ACC112 (cell line): Measurements from ENCODE around the gene MTHFD2L.
"Not testable (repeated sequence)": the region's sequence is repeated elsewhere in the genome, so short reads cannot be mapped to it uniquely, and the experiment has no call there.

ENCODE experiments used
- H2AFZ ChIP-seq: fragments of 200-600 bp; sonication (generic); one replicate; pipeline ENCODE4 v1.6.0; 2017; ENCODE audit warnings: antibody characterized with exemption, low read length; ENCODE audit not compliant: unreplicated experiment
- H3K27ac ChIP-seq: fragments of 200-600 bp; sonication (generic); 2 replicates; pipeline ENCODE4 v1.5.1; 2014; ENCODE audit warnings: low read depth, mild to moderate bottlenecking, antibody characterized with exemption, low read length, moderate library complexity
- H3K27me3 ChIP-seq: fragments of 200-600 bp; sonication (generic); 2 replicates; pipeline ENCODE4 v1.6.1; 2014; ENCODE audit warnings: mild to moderate bottlenecking, antibody characterized with exemption, low read length, moderate library complexity, mixed read lengths; ENCODE audit not compliant: insufficient read depth
- H3K36me3 ChIP-seq: fragments of 200-600 bp; sonication (generic); 2 replicates; pipeline ENCODE4 v1.6.1; 2016; ENCODE audit warnings: mild to moderate bottlenecking, antibody characterized with exemption, low read length, moderate library complexity, mixed read lengths; ENCODE audit not compliant: insufficient read depth
- H3K4me1 ChIP-seq: fragments of 200-600 bp; sonication (generic); one replicate; pipeline ENCODE4 v1.6.1; 2016; ENCODE audit warnings: low read length, mixed read lengths; ENCODE audit not compliant: insufficient read depth, unreplicated experiment, control insufficient read depth
- H3K4me3 ChIP-seq: fragments of 200-600 bp; sonication (generic); 2 replicates; pipeline ENCODE4 v1.5.1; 2014; ENCODE audit warnings: mild to moderate bottlenecking, low read depth, low read length
- H3K79me2 ChIP-seq: fragments of 200-600 bp; sonication (generic); one replicate; pipeline ENCODE4 v1.6.0; 2016; ENCODE audit warnings: low read length; ENCODE audit not compliant: control insufficient read depth, unreplicated experiment, insufficient read depth

Gene MTHFD2L

GRCh38 chr4:74215236-74215635 is 57.3 kb downstream of the MTHFD2L start:
- H3K27me3 ChIP-seq, H3K4me3 ChIP-seq, H3K79me2 ChIP-seq, H3K27ac ChIP-seq, H3K36me3 ChIP-seq, H2AFZ ChIP-seq: not testable (repeated sequence)
- H3K4me1 ChIP-seq = peaks cover 15% of the 10 kb centered on the region

DNA sequence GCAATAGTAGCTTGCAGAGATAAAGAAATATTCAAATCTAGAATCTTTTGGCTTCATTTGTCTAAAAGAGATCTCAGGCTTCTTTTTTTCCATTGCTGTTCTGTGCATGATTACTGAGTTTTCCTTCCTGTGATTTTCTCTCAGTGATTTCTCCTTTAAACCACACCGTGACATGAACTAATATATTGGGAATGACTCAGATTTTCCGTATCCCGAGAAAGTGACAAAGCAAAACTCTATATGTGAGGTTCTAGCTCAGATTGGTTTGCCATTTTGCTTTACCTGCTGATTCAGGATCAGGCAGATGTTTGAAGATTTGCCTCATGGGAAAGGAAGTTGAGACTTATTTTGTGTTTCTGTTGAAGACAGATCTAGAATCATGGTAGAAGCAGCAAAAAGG is 59.4 kb downstream of the MTHFD2L start:
- peak overlapping the region; percentile 56 for H3K27ac ChIP-seq
- H3K4me1 ChIP-seq = peaks cover 17% of the 10 kb centered on the region
- H2AFZ ChIP-seq = peak overlapping the region; percentile 41

GRCh38 chr4:74218201-74218600 is 60.3 kb downstream of the MTHFD2L start:
- Histone ChIP-seq H2AFZ (no peak overlapping the region), H3K4me3 (no peak overlapping the region), H3K36me3 (no peaks in the 10 kb centered on the region), H3K4me1 (peaks cover 20% of the 10 kb centered on the region), H3K79me2 (no peaks in the 10 kb centered on the region), H3K27ac (peak overlapping the region; percentile 56; the same call in 1 of the 2 replicates), H3K27me3 (no peaks in the 10 kb centered on the region)

More for the DNA sequence above, 59.4 kb downstream of the MTHFD2L start:
- no peaks in the 10 kb centered on the region for H3K79me2 ChIP-seq
- H3K36me3 ChIP-seq = no peaks in the 10 kb centered on the region
- H3K4me3 ChIP-seq = no peak overlapping the region
- H3K27me3 ChIP-seq = no peaks in the 10 kb centered on the region

DNA sequence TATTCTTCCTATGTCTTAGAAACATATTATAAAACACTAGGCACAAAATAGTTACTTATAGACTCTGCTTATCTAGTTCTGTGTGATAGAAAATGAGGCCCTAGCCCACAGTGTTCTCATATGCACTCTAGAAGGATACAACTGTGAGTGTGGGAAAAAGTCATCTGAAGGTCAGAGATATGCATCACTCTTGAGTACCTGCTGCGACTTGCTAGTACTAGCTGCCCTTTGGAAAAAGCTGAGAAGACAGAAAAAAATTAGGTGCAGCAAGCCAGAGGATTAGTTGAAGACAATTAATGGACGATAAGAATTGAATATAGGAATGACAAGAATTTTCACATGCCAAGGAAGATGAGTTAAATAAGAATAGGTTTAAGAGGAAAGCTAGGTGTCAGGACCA is 61.3 kb downstream of the MTHFD2L start:
- Histone ChIP-seq H2AFZ (peak overlapping the region; percentile 55), H3K36me3 (no peaks in the 10 kb centered on the region), H3K27ac (no peak overlapping the region), H3K27me3 (no peaks in the 10 kb centered on the region), H3K4me3 (no peak overlapping the region), H3K4me1 (peaks cover 28% of the 10 kb centered on the region), H3K79me2 (no peaks in the 10 kb centered on the region)

DNA sequence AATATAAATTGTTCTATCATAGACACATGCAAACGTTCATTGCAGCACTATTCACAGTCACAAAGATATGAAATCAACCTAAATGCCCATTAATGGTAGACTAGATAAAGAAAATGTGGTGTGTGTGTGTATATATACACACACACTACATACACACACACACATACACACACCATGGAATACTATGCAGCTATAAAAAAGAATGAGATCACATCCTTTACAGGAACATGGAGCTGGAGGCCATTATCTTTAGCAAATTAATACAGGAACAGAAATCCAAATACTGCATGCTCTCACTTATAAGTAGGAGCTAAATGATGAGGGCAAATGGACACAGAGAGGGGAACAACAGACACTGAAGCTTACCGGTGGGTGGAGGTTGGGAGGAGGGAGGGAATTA is 65.2 kb downstream of the MTHFD2L start:
- no peak overlapping the region for H3K4me3 ChIP-seq
- H3K27me3 ChIP-seq = no peaks in the 10 kb centered on the region
- H3K79me2 ChIP-seq = no peaks in the 10 kb centered on the region
- no peak overlapping the region for H2AFZ ChIP-seq
- 0 out of 2 replicates have a peak overlapping the region, but pooled peaks have one; percentile 1 for H3K27ac ChIP-seq
- H3K4me1 ChIP-seq = peaks cover 29% of the 10 kb centered on the region
- H3K36me3 ChIP-seq = no peaks in the 10 kb centered on the region

DNA sequence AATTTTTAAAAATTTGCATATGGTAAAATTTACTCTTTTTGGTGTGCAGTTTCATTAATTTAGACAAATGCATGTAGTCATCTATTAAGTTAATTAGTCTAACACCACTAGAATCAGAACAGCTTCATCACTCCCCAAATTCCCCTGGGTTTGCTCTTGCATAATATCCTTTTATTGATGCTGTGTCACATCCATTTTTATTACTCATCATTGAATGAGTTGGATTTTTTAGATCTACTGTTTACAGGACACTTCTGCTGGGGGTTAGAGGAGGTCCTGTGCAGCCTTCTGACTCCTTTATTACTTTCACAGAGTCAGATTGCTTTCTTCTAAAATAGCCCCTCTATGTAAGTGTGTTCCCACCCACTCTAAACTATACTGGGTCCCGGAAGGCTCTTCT is 65.9 kb downstream of the MTHFD2L start:
- no peaks in the 10 kb centered on the region for H3K36me3 ChIP-seq
- H3K4me1 ChIP-seq = peaks cover 28% of the 10 kb centered on the region
- peak overlapping the region; percentile 20; the same call in 1 of the 2 replicates for H3K4me3 ChIP-seq
- H3K79me2 ChIP-seq = no peaks in the 10 kb centered on the region
- peak overlapping the region; percentile 75 for H3K27ac ChIP-seq
- no peaks in the 10 kb centered on the region for H3K27me3 ChIP-seq
- no peak overlapping the region for H2AFZ ChIP-seq

DNA sequence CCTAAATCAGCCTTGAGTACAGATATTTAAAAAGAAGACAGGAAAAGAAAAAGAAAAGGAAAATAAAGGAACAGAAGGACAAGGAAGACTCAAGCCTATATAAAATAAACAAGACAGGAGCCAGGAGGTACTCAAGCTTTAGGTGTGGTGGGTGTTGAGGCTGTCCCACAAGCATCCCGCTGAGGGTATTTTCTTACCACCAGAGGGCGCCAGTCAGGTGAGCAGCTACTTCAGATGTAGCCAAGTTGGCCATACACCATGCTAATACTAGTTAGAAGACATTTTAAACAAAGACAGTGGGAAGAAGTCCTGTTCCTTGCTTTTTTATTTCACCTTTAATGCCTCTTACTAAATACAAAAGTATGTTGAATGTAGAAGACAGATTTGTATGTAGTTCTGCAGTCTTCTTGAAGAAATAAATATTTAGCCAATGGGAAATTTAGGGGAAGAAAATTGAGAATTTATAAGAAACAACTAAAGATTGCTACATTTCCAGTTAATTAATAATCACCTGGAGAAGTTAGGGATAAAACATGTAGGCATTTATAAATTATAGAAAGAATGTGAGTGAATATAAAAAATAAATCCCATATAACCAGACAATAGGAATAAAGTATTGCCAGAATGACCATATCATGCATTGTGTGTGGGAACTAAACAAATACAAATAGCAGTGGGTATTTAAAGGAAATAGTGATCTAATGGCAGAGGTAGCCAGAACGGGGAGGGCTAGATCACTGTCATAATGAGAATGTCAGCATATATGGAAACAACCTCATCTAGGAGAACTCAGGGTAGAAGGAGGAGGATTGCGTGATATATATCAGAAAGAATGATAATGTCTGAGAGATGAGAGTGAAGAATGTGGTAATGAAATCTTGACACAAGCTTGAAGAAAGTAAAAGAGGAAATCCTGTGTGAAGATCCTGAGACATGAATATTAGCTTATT is 71.0 kb downstream of the MTHFD2L start:
- Histone ChIP-seq H3K4me3 (no peak overlapping the region), H3K27me3 (no peaks in the 10 kb centered on the region), H3K4me1 (peaks cover 42% of the 10 kb centered on the region), H3K36me3 (no peaks in the 10 kb centered on the region), H3K27ac (peak overlapping the region; percentile 96), H2AFZ (peak overlapping the region; percentile 53), H3K79me2 (no peaks in the 10 kb centered on the region)

DNA sequence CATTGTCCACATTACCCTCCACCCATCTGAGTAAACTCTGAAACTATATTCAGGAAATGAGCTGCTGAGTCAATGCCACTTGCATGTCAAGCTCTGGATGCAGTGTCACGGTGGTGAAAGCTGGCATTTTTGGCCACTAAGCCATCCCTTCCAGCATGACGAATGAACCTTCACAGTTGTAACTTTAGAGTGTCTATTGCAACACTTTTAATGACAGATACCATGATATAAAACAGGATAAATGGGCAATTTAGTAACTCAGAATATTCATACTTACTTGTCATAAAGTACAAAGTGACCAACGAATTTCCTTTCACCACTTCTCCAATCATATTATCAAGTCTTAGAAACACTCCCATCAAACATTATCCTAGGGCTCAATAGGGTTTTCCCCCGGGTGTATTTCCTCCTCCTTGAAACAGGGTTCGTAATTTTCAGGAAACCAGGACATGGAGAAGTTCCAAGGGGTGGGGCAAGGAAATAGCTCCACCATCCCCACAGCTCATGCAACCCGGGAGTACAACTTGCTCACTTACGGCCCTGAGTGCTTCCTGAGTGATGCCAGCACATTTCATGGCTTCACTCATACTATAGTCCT is 73.1 kb downstream of the MTHFD2L start:
- Histone ChIP-seq H3K27me3 (no peaks in the 10 kb centered on the region), H3K36me3 (no peaks in the 10 kb centered on the region), H3K4me1 (peaks cover 32% of the 10 kb centered on the region), H2AFZ (peak overlapping the region; percentile 72), H3K79me2 (no peaks in the 10 kb centered on the region), H3K27ac (peak overlapping the region; percentile 96), H3K4me3 (peak overlapping the region; percentile 23)

GRCh38 chr4:74235135-74235534 is 77.2 kb downstream of the MTHFD2L start:
- Histone ChIP-seq H3K27me3 (no peaks in the 10 kb centered on the region), H3K4me1 (peaks cover 14% of the 10 kb centered on the region), H3K36me3 (no peaks in the 10 kb centered on the region), H3K4me3 (no peak overlapping the region), H3K79me2 (no peaks in the 10 kb centered on the region), H2AFZ (no peak overlapping the region), H3K27ac (no peak overlapping the region)

DNA sequence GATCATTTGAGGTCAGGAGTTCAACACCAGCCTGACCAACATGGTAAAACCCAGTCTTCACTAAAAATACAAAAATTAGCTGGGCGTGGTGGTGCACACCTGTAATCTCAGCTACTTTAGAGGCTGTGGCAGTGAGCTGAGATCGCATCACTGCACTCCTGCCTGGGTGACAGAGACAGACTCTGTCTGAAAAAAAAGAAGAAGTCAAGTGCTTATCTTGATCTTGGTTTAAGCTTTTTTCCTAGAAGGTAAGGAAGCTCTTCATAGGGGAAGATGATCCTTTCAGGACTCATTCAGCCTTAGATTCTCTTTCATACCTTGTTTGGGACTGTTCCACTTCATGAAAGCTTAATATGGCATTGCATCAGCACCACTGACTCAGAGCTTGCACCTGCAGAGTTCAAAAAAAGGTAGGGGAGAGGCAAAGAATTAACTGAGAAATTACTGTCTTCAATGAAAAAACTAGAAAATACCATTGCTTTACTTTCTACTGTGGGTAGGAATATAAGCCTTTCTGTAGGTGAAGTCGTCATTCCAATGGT is 79.6 kb downstream of the MTHFD2L start:
- H3K27me3 ChIP-seq = no peaks in the 10 kb centered on the region
- H3K4me3 ChIP-seq = no peak overlapping the region
- no peaks in the 10 kb centered on the region for H3K4me1 ChIP-seq
- no peak overlapping the region for H3K27ac ChIP-seq
- no peak overlapping the region for H2AFZ ChIP-seq
- H3K79me2 ChIP-seq = no peaks in the 10 kb centered on the region
- no peaks in the 10 kb centered on the region for H3K36me3 ChIP-seq
